HFF-Myc (cell line): ENCODE results near the gene GOT1.
A peak's percentile ranks its signal among the peaks of the same experiment; 100 is the strongest.

ENCODE experiments used
- DNase-seq: peaks from one replicate; pipeline ENCODE4 v3.0.0-alpha.2; 2011; ENCODE audit warnings: low read depth; ENCODE audit errors: extremely low read depth
- H3K4me3 ChIP-seq: replicated peaks from 2 replicates; pipeline ENCODE4 v1.5.1; 2011; ENCODE audit warnings: low read depth, mild to moderate bottlenecking, control low read depth, low read length
- CTCF ChIP-seq: IDR thresholded peaks from 2 replicates; pipeline ENCODE4 v1.5.1; 2012; ENCODE audit warnings: mild to moderate bottlenecking, low read depth, low read length, control low read depth; ENCODE audit errors: missing control alignments

GOT1 gene

GRCh38 chr10:99382176-99382575 is 48.2 kb downstream of the GOT1 start:
- DNase-seq, result no peak
- TF ChIP-seq CTCF, result no peak
- no peak overlapping the region for H3K4me3 ChIP-seq

DNA sequence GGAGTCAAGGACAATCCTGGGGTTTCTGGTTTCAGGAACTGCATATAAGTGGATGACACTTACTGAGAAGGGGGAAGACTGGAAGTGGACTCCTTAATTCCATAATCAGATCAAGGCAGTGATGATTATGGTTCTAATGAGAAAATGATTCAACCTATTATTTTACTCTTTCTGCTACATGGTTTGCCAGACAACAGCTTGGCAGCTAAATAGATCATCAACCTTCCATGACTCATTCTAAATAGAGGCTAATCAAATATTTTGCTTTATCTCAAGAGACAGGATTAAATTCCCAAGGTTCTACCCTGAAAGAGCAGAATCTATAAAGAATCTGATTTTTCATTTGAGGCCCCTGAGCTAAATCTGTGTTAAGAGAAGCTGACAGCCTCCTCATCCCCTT is 55.0 kb downstream of the GOT1 start:
- no peak for TF ChIP-seq CTCF
- no peak for DNase-seq
- no peak overlapping the region for H3K4me3 ChIP-seq

DNA sequence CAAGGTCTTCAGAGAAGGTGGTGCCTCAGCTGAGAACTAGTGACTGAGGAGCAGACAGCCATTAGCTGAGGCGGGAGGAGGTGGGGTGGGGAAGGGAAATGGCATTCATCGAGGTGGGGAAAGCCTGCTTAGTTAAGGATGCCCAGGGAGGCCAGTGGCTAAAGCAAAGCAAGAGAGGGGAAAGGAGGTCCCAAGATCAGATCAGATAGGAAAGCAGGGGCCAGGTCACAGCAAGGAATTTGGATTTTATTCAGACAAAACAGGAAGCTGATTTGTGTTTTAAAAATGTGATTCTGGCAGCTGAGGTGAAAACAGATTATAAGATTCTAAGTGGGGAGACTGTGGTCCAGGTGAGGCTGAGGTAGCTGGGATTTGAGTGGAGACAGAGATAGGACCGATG is 55.5 kb downstream of the GOT1 start:
- no peak for DNase-seq
- H3K4me3 ChIP-seq, result no peak overlapping the region
- no peak for TF ChIP-seq CTCF

GRCh38 chr10:99374526-99374925 is 55.9 kb downstream of the GOT1 start:
- H3K4me3 ChIP-seq, result no peak overlapping the region
- TF ChIP-seq CTCF, result no peak
- no peak for DNase-seq

- DNase-seq, result no peak
- no peak overlapping the region for H3K4me3 ChIP-seq
- TF ChIP-seq CTCF, result no peak
These were observed 57.7 kb downstream of the GOT1 start for GRCh38 chr10:99372546-99373271.

- H3K4me3 ChIP-seq, result no peak overlapping the region
- peak; percentile 45 for TF ChIP-seq CTCF
- no peak for DNase-seq
These were observed 59.4 kb downstream of the GOT1 start for GRCh38 chr10:99370993-99371392.

DNA sequence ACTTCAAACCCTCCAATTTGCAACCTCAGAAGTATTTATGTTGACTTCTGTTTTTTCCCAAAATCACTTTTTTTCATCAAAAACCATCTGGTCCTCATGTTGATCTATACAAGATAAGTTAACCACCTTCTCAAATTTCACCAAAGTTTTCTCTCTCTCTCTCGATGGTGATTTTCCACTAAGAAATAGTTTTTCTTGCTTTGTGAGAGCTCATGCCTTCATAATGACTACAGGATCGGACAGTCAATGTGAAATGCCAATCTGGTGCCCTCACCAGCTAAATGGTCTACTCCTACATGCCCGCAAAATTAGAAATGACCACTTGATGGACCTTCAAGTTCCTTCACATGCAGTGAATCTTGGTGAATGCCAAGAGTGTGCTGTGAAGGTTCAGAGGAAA is 60.9 kb downstream of the GOT1 start:
- DNase-seq, result no peak
- no peak overlapping the region for H3K4me3 ChIP-seq
- TF ChIP-seq CTCF, result no peak
